H1 (cell line): ENCODE results near the gene MALSU1. TPM values are rescaled to one million over a fixed set of nuclear protein-coding genes. Genes with fewer than 3 reads are reported as not detected.

Experiments
- CTCF ChIA-PET: fragments of 300-600 bp; sonication (Branson Sonifier 250); formaldehyde crosslinking; loops from one replicate; lab custom pipeline; 2021; ENCODE audit not compliant: partially characterized antibody; lab: Charles Lee
- POLR2A ChIA-PET: fragments of 300-600 bp; sonication (Branson Sonifier 250); formaldehyde crosslinking; loops from one replicate; lab custom pipeline; 2021; ENCODE audit warnings: inconsistent platforms; ENCODE audit not compliant: partially characterized antibody; lab: Charles Lee
- DNase-seq, 2 experiments: peaks; one replicate each; pipeline versions ENCODE4 v3.0.0 to v3.0.0-alpha.2; 2010 to 2022; ENCODE audit warnings: low spot score in 2 of 2, low read depth in 1 of 2, mixed read lengths in 1 of 2
- FAIRE-seq: peaks from 2 replicates; lab custom pipeline; 2011; peaks lifted over from hg19 to GRCh38; lab: Jason Lieb, UNC
- H2AFZ ChIP-seq: 2 replicates; pipeline ENCODE4 v1.8.1; 2012; ENCODE audit warnings: low read length, inconsistent platforms
- H2AK5ac ChIP-seq: 2 replicates; pipeline ENCODE4 v1.6.1; 2013; ENCODE audit warnings: low read depth, low read length
- H2BK120ac ChIP-seq: replicated peaks from 2 replicates; pipeline ENCODE3; 2013; ENCODE audit warnings: low read depth, low read length, inconsistent platforms
- H2BK12ac ChIP-seq: 2 replicates; pipeline ENCODE4 v1.6.1; 2013; ENCODE audit warnings: low read depth, low read length
- H2BK15ac ChIP-seq: 2 replicates; pipeline ENCODE4 v1.6.1; 2013; ENCODE audit warnings: low read length
- H2BK20ac ChIP-seq: 2 replicates; pipeline ENCODE4 v1.6.1; 2013; ENCODE audit warnings: low read length
- H2BK5ac ChIP-seq: 2 replicates; pipeline ENCODE4 v1.6.1; 2013; ENCODE audit warnings: low read depth, low read length
- H3K14ac ChIP-seq: 2 replicates; pipeline ENCODE4 v1.6.1; 2013; ENCODE audit warnings: inconsistent platforms; ENCODE audit not compliant: insufficient read length
- H3K18ac ChIP-seq: 2 replicates; pipeline ENCODE4 v1.6.1; 2013; ENCODE audit warnings: low read length; ENCODE audit errors: extremely low read depth
- H3K23ac ChIP-seq: 2 replicates; pipeline ENCODE4 v1.6.1; 2013; ENCODE audit warnings: inconsistent platforms; ENCODE audit not compliant: insufficient read length
- H3K23me2 ChIP-seq: 2 replicates; pipeline ENCODE4 v1.6.1; 2013; ENCODE audit warnings: low read depth, low read length
- H3K27ac ChIP-seq: 2 replicates; pipeline ENCODE4 v1.6.1; 2011; ENCODE audit warnings: low read depth, low read length, inconsistent platforms
- H3K27me3 ChIP-seq, 4 experiments: replicated peaks in 1 of 4; 1 replicate in 1 of 4; 2 replicates in 3 of 4; pipeline versions ENCODE4 v1.6.1 to v1.8.1; 2011 to 2013; ENCODE audit warnings: low read length in 3 of 4, mild to moderate bottlenecking in 3 of 4, inconsistent platforms in 2 of 4, mixed read lengths in 2 of 4, moderate library complexity in 1 of 4; ENCODE audit not compliant: control insufficient read depth in 3 of 4, insufficient read depth in 3 of 4; ENCODE audit errors: extremely low read depth in 1 of 4
- H3K36me3 ChIP-seq, 4 experiments: 2 replicates each; pipeline versions ENCODE4 v1.6.1 to v1.8.1; 2011 to 2013; ENCODE audit warnings: mild to moderate bottlenecking in 4 of 4, low read length in 3 of 4, moderate library complexity in 2 of 4, control low read depth in 1 of 4, inconsistent platforms in 1 of 4; ENCODE audit not compliant: insufficient read depth in 4 of 4, control insufficient read depth in 2 of 4
- H3K4ac ChIP-seq: replicated peaks from 2 replicates; pipeline ENCODE3; 2013; ENCODE audit warnings: low read length, low read depth, mixed read lengths, inconsistent platforms; ENCODE audit not compliant: insufficient read length
- H3K4me1 ChIP-seq, 4 experiments: replicated peaks in 1 of 4; 1 replicate in 1 of 4; 2 replicates in 3 of 4; pipeline versions ENCODE4 v1.6.1 to v1.8.1; 2011 to 2013; ENCODE audit warnings: low read length in 3 of 4, inconsistent platforms in 2 of 4, mixed read lengths in 1 of 4; ENCODE audit not compliant: insufficient read depth in 4 of 4, control insufficient read depth in 3 of 4
- H3K4me2 ChIP-seq, 2 experiments: 2 replicates each; pipeline versions ENCODE4 v1.6.1 to v1.8.1; 2011 to 2013; ENCODE audit warnings: low read depth in 2 of 2, low read length in 2 of 2, control low read depth in 1 of 2, inconsistent platforms in 1 of 2, mild to moderate bottlenecking in 1 of 2; ENCODE audit not compliant: insufficient read depth in 1 of 2
- H3K4me3 ChIP-seq, 4 experiments: fragments of 200-600, 300-600 bp in 1 of 4; sonication (generic), shearing (Covaris generic), sonication (Bioruptor Twin) in 1 of 4; 2 replicates each; pipeline versions ENCODE4 v1.5.1 to v1.8.1; 2011 to 2016; ENCODE audit warnings: low read length in 4 of 4, low read depth in 3 of 4, control low read depth in 2 of 4, inconsistent platforms in 2 of 4, mild to moderate bottlenecking in 2 of 4, mixed read lengths in 1 of 4, moderate library complexity in 1 of 4; ENCODE audit not compliant: insufficient read depth in 2 of 4; ENCODE audit errors: extremely low read depth in 1 of 4
- H3K56ac ChIP-seq: replicated peaks from 2 replicates; pipeline ENCODE3; 2013; ENCODE audit warnings: low read depth, mild to moderate bottlenecking, mixed read lengths, low read length, inconsistent platforms; ENCODE audit not compliant: insufficient read length
- H3K79me1 ChIP-seq: 2 replicates; pipeline ENCODE4 v1.6.1; 2013; ENCODE audit warnings: low read depth, low read length, control low read depth
- H3K79me2 ChIP-seq, 2 experiments: 2 replicates each; pipeline versions ENCODE4 v1.6.1 to v1.8.1; 2012 to 2013; ENCODE audit warnings: low read length in 2 of 2, mild to moderate bottlenecking in 2 of 2, inconsistent platforms in 1 of 2; ENCODE audit not compliant: insufficient read depth in 2 of 2, control insufficient read depth in 1 of 2
- H3K9ac ChIP-seq, 4 experiments: replicated peaks in 1 of 4; 1 replicate in 1 of 4; 2 replicates in 3 of 4; pipeline versions ENCODE4 v1.6.1 to v1.8.1; 2011 to 2013; ENCODE audit warnings: low read depth in 3 of 4, low read length in 3 of 4, control low read depth in 2 of 4, mild to moderate bottlenecking in 2 of 4, moderate library complexity in 2 of 4, inconsistent platforms in 1 of 4; ENCODE audit errors: extremely low read depth in 1 of 4
- H3K9me3 ChIP-seq, 2 experiments: 2 replicates each; pipeline versions ENCODE4 v1.6.1 to v1.8.1; 2012 to 2013; ENCODE audit warnings: mild to moderate bottlenecking in 2 of 2, moderate library complexity in 2 of 2, control low read depth in 1 of 2, inconsistent platforms in 1 of 2, low read depth in 1 of 2, low read length in 1 of 2, mixed read lengths in 1 of 2; ENCODE audit not compliant: insufficient read depth in 2 of 2
- H4K20me1 ChIP-seq, 2 experiments: replicated peaks in 1 of 2; 2 replicates each; pipeline versions ENCODE3 to v1.8.1; 2011 to 2013; ENCODE audit warnings: inconsistent platforms in 2 of 2, low read length in 2 of 2, mild to moderate bottlenecking in 1 of 2; ENCODE audit not compliant: insufficient read depth in 2 of 2, control insufficient read depth in 1 of 2
- H4K5ac ChIP-seq: 2 replicates; pipeline ENCODE4 v1.6.1; 2013; ENCODE audit warnings: low read length, low read depth, mixed read lengths, inconsistent platforms; ENCODE audit not compliant: insufficient read length
- H4K8ac ChIP-seq: 2 replicates; pipeline ENCODE4 v1.8.0; 2013; ENCODE audit warnings: mild to moderate bottlenecking, moderate library complexity, low read length, inconsistent platforms; ENCODE audit not compliant: insufficient read depth; ENCODE audit errors: extremely low read depth
- H4K91ac ChIP-seq: replicated peaks from 2 replicates; pipeline ENCODE3; 2013; ENCODE audit warnings: low read length, mixed read lengths, inconsistent platforms; ENCODE audit not compliant: insufficient read length
- BRCA1 ChIP-seq: IDR thresholded peaks from 2 replicates; pipeline ENCODE4 v1.6.1; 2012; ENCODE audit warnings: low read depth, low read length, improper control_type of control experiment
- FOSL1 ChIP-seq: IDR thresholded peaks from 2 replicates; pipeline ENCODE4 v1.6.1; 2011; ENCODE audit warnings: mild to moderate bottlenecking, low read depth, low read length, moderate library complexity; ENCODE audit not compliant: insufficient read depth
- whole genome bisulfite sequencing, 2 experiments: shearing (Covaris generic) in 1 of 2; methylation state at CpG; one replicate each; pipeline versions ENCODE4 v1.1.6 to v1.1.7; 2013 to 2015; ENCODE audit warnings: low lambda C conversion rate in 2 of 2, mixed read lengths in 2 of 2, inconsistent platforms in 1 of 2, low coverage in 1 of 2, missing lambda C conversion rate in 1 of 2; ENCODE audit not compliant: insufficient replicate concordance in 2 of 2, insufficient coverage in 1 of 2, insufficient read length in 1 of 2; ENCODE audit errors: extremely low coverage in 1 of 2, missing lambda C conversion rate in 1 of 2; 5-methylcytosine and 5-hydroxymethylcytosine counted together
- polyA plus RNA-seq, 7 experiments: library from polyadenylated mRNA; depleted of rRNA in 3 of 7; stranded (reverse) in 5 of 7; unstranded in 2 of 7; fragments of >200 nt in 5 of 7; fragments of 200-250 nt in 2 of 7; gene quantifications; 1 replicate in 5 of 7; 2 replicates in 1 of 7; 4 replicates in 1 of 7; pipeline versions ENCODE4 v1.2.1 to v1.2.3, GENCODE V29; 2011 to 2013; ENCODE audit warnings: missing spikeins in 2 of 7, mixed read lengths in 2 of 7
- total RNA-seq: library from RNA; stranded (reverse); fragmentation: NEBNext Ultra II Directional; extraction: Animal tissue kit (Norgen Biotek cat#: 25700); gene quantifications from 2 replicates; pipeline ENCODE4 v1.2.1, GENCODE V29; 2021
- TF ChIP-seq, protein P1 (sequence below): IDR thresholded peaks from 2 replicates; pipeline ENCODE4 v1.6.1; 2012; ENCODE audit warnings: inconsistent platforms

Gene MALSU1
- total and polyA plus RNA-seq, 2 of the 8 experiments (the other 6 are each of a cell fraction or from before 2014, with no cell fraction given): 73.5 to 84.0 TPM

GRCh38 chr7:23336086-23336485 is 36.9 kb downstream of the MALSU1 start:
- Histone ChIP-seq H3K56ac (no peak overlapping the region), H3K27me3 (no peaks in the 10 kb centered on the region), H2BK5ac (no peak overlapping the region), H3K4me3 (no peak overlapping the region), H3K14ac (no peak overlapping the region), H4K8ac (no peak overlapping the region), H3K36me3 (peaks cover 27 to 84% (median 63%) of the 10 kb centered on the region in 4 experiments), H4K20me1 (peaks cover 0 to 3% of the 10 kb centered on the region in 2 experiments), H2AK5ac (no peak overlapping the region), H3K79me1 (peaks cover 3% of the 10 kb centered on the region; the same call in 1 of the 2 replicates), H2AFZ (no peak overlapping the region), H3K4me2 (no peak overlapping the region), H3K9me3 (no peaks in the 10 kb centered on the region), H3K9ac (no peak overlapping the region), H4K5ac (no peak overlapping the region), H2BK12ac (no peak overlapping the region), H3K23ac (no peak overlapping the region), H3K4me1 (no peaks in the 10 kb centered on the region), H3K23me2 (no peaks in the 10 kb centered on the region), H3K27ac (no peak overlapping the region), H4K91ac (no peak overlapping the region), H3K18ac (no peak overlapping the region), H2BK15ac (no peak overlapping the region), H3K79me2 (no peaks in the 10 kb centered on the region), H2BK120ac (no peak overlapping the region), H3K4ac (no peak overlapping the region), H2BK20ac (no peak overlapping the region)
- TF ChIP-seq FOSL1 (no peak), BRCA1 (no peak)
- TF ChIP-seq, protein P1, sequence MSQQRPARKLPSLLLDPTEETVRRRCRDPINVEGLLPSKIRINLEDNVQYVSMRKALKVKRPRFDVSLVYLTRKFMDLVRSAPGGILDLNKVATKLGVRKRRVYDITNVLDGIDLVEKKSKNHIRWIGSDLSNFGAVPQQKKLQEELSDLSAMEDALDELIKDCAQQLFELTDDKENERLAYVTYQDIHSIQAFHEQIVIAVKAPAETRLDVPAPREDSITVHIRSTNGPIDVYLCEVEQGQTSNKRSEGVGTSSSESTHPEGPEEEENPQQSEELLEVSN: no peak
- ChIA-PET CTCF (interaction anchor here (0.6 to 1.0 kb wide), 3 partner anchors 22 to 58 kb away, joined by 3 to 5 read pairs (median 3); no protein-coding TSS in a partner anchor), POLR2A (no interaction called here)
- DNase-seq (no peak), FAIRE-seq (no peak)
- 89% methylated on average over 3 of the region's 3 CpGs; no CpG with 5 or more reads in 1 of the 2 experiments for WGBS, 2 experiments
